Mammary epithelial cell (primary cell): ENCODE measurements around the gene LRP11.

Experiments
- EZH2 ChIP-seq: IDR thresholded peaks from 2 replicates; pipeline ENCODE4 v1.6.1; 2012; ENCODE audit warnings: low read length, inconsistent platforms, borderline replicate concordance
- TF ChIP-seq, protein P1 (sequence below), 2 donors: IDR thresholded peaks in 1 of 2; conservative IDR thresholded peaks in 1 of 2; 2 replicates each; pipeline ENCODE4 v1.5.1; 2011 to 2012; ENCODE audit warnings: inconsistent platforms in 2 of 2, low read length in 2 of 2, mild to moderate bottlenecking in 2 of 2, control low read depth in 1 of 2, low read depth in 1 of 2; ENCODE audit not compliant: insufficient read depth in 1 of 2; ENCODE audit errors: extremely low read depth in 1 of 2

- TF ChIP-seq, protein P1, sequence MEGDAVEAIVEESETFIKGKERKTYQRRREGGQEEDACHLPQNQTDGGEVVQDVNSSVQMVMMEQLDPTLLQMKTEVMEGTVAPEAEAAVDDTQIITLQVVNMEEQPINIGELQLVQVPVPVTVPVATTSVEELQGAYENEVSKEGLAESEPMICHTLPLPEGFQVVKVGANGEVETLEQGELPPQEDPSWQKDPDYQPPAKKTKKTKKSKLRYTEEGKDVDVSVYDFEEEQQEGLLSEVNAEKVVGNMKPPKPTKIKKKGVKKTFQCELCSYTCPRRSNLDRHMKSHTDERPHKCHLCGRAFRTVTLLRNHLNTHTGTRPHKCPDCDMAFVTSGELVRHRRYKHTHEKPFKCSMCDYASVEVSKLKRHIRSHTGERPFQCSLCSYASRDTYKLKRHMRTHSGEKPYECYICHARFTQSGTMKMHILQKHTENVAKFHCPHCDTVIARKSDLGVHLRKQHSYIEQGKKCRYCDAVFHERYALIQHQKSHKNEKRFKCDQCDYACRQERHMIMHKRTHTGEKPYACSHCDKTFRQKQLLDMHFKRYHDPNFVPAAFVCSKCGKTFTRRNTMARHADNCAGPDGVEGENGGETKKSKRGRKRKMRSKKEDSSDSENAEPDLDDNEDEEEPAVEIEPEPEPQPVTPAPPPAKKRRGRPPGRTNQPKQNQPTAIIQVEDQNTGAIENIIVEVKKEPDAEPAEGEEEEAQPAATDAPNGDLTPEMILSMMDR (conservative IDR thresholded peaks at IDR 0.05 in 1 of 2, IDR thresholded peaks at IDR 0.05 in 1 of 2; ENCODE audit: extremely low read depth in 1 of 2, insufficient read depth in 1 of 2, low read depth in 1 of 2, low read length in 2 of 2) = no peak
- TF ChIP-seq EZH2 = no peak
These were observed 5.2 kb upstream of the LRP11 start for GRCh38 chr6:149869275-149869892.
